ENCODE data around the gene FGB. TPM values are rescaled to one million over a fixed set of nuclear protein-coding genes. Genes with fewer than 3 reads are reported as not detected.

The FGB gene
- total and polyA plus RNA-seq, 2 of the 13 experiments (the other 11 are each of a cell fraction or from before 2014, with no cell fraction given) = 226 to 784 TPM

- no TSS peak for BruUV-seq (replicated peaks)
- Histone ChIP-seq H3K4me3 (replicated peaks in 1 of 3; ENCODE audit: insufficient read depth in 1 of 3, low read depth in 2 of 3, low read length in 3 of 3) (no peak overlapping the region), H4K20me1 (ENCODE audit: insufficient read depth, low read length) (no peaks in the 10 kb centered on the region), H3K27me3 (ENCODE audit: control insufficient read depth in 1 of 2, insufficient read depth in 2 of 2, low read length in 2 of 2) (no peaks in the 10 kb centered on the region), H3K79me2 (ENCODE audit: insufficient read depth, low read length) (no peaks in the 10 kb centered on the region), H3K9ac (ENCODE audit: insufficient read depth, low read depth, low read length) (no peak overlapping the region), H3K27ac (ENCODE audit: extremely low read length, insufficient read depth, low read length) (no peak overlapping the region), H3K36me3 (replicated peaks in 1 of 2; ENCODE audit: control insufficient read depth in 1 of 2, insufficient read depth in 2 of 2, low read length in 2 of 2) (peaks cover 1 to 20% of the 10 kb centered on the region in 2 experiments; a peak in 4 of 5 replicates), H3K9me3 (ENCODE audit: low read length) (no peaks in the 10 kb centered on the region), H3K4me1 (ENCODE audit: insufficient read depth, low read length) (no peaks in the 10 kb centered on the region), H3K4me2 (ENCODE audit: low read depth, low read length) (no peak overlapping the region), H2AFZ (ENCODE audit: low read length) (no peak overlapping the region)
- intact Hi-C loops (cut with micrococcal nuclease; ENCODE audit: unreplicated experiment) = no loop called here
- DNase-seq (ENCODE audit: low spot score) (no peak), FAIRE-seq (no peak), ATAC-seq (no peak)
- WGBS (ENCODE audit: low lambda C conversion rate) = 100% methylated on average over 1 of the region's 1 CpG
- POLR2A ChIA-PET = no interaction called here
- TF ChIP-seq ZFP41 (CRISPR knock-in tag; IDR thresholded peaks at IDR 0.05; ENCODE audit: borderline replicate concordance) (no peak), KDM2A (CRISPR knock-in tag; IDR thresholded peaks at IDR 0.05; ENCODE audit: borderline replicate concordance, low read depth) (no peak), MIER3 (CRISPR knock-in tag; IDR thresholded peaks at IDR 0.05; ENCODE audit: borderline replicate concordance) (no peak), ZNF17 (CRISPR knock-in tag; IDR thresholded peaks at IDR 0.05) (no peak), ZNF775 (CRISPR knock-in tag; IDR thresholded peaks at IDR 0.05; ENCODE audit: borderline replicate concordance) (no peak), ZNF567 (CRISPR knock-in tag; IDR thresholded peaks at IDR 0.05; ENCODE audit: borderline replicate concordance) (no peak)
- CTCF ChIA-PET (ENCODE audit: low intra/inter-chr PET ratio, low total read pairs) = no interaction called here
- in situ Hi-C loops (cut with HindIII; ENCODE audit: extremely low pct_ligation_motif_present, low pct_unique_long_range_greater_than_20kb) = no loop called here
These were observed 28.5 kb upstream of the FGB start for GRCh38 chr4:154534296-154534695.

DNA sequence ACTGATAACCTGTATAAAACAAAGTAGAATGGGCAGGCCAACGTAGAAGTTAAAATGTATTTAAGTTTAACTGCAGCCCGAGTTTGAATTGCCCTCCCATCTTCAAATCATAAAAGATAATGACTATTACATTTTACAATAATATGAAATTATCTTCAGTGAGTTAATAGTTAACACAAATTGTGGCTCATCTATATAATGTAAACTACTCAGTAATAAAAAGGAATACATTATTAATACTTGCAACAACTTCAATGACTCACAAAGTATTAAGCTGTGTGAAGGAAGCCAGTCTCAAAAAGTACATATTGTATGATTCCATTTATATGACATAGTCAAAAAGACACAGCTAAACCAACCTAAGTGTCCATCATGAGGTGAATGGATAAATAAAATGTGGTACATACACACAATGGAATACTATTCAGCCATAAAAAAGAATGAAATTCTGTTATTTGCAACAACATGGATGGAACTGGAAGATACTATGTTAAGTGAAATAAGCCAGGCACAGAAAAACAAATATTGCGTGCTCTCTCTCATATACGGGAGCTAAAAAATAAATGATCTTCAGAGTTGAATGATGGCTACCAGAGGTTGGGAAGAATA is 20.4 kb upstream of the FGB start:
- no peaks in the 10 kb centered on the region for H3K27me3 ChIP-seq (ENCODE audit: control insufficient read depth in 1 of 2, insufficient read depth in 2 of 2, low read length in 2 of 2)
- TF ChIP-seq ZNF230 (CRISPR knock-in tag; IDR thresholded peaks at IDR 0.05) (no peak), AGO2 (optimal IDR thresholded peaks at IDR 0.05; ENCODE audit: low read depth, low read length) (no peak), ARID2 (CRISPR knock-in tag; IDR thresholded peaks at IDR 0.05; ENCODE audit: borderline replicate concordance) (no peak), KDM5B (CRISPR knock-in tag; IDR thresholded peaks at IDR 0.05; ENCODE audit: borderline replicate concordance) (no peak), HNRNPH1 (optimal IDR thresholded peaks at IDR 0.05; ENCODE audit: low read depth, low read length) (no peak), SP5 (CRISPR knock-in tag; IDR thresholded peaks at IDR 0.05; ENCODE audit: borderline replicate concordance, low read depth) (no peak), SAP130 (CRISPR knock-in tag; IDR thresholded peaks at IDR 0.05; ENCODE audit: low read depth) (no peak), NR2C2 (CRISPR knock-in tag; IDR thresholded peaks at IDR 0.05; ENCODE audit: borderline replicate concordance) (no peak), ZBTB25 (CRISPR knock-in tag; IDR thresholded peaks at IDR 0.05) (no peak), TSC22D2 (CRISPR knock-in tag; IDR thresholded peaks at IDR 0.05; ENCODE audit: borderline replicate concordance) (no peak), SOX13 (IDR thresholded peaks at IDR 0.05) (no peak), SOX13 (CRISPR knock-in tag; conservative IDR thresholded peaks at IDR 0.05 in 1 of 2, IDR thresholded peaks at IDR 0.05 in 1 of 2) (no peak), MAF1 (CRISPR knock-in tag; IDR thresholded peaks at IDR 0.05; ENCODE audit: borderline replicate concordance) (no peak)
- in situ Hi-C loops (cut with HindIII; ENCODE audit: extremely low pct_ligation_motif_present, low pct_unique_long_range_greater_than_20kb) = no loop called here
- 97% methylated on average over 4 of the region's 4 CpGs for WGBS (ENCODE audit: low lambda C conversion rate)
- H3K4me2 ChIP-seq (ENCODE audit: low read depth, low read length) = no peak overlapping the region
- BruUV-seq (replicated peaks) = no TSS peak
- ChIA-PET CTCF (ENCODE audit: low intra/inter-chr PET ratio, low total read pairs) (no interaction called here), POLR2A (no interaction called here)
- H3K36me3 ChIP-seq (replicated peaks in 1 of 2; ENCODE audit: control insufficient read depth in 1 of 2, insufficient read depth in 2 of 2, low read length in 2 of 2) = peaks cover 19 to 93% of the 10 kb centered on the region in 2 experiments; a peak in 4 of 5 replicates
- H2AFZ ChIP-seq (ENCODE audit: low read length) = no peak overlapping the region
- H4K20me1 ChIP-seq (ENCODE audit: insufficient read depth, low read length) = no peaks in the 10 kb centered on the region
- H3K9ac ChIP-seq (ENCODE audit: insufficient read depth, low read depth, low read length) = no peak overlapping the region
- no peaks in the 10 kb centered on the region for H3K79me2 ChIP-seq (ENCODE audit: insufficient read depth, low read length)
- no peaks in the 10 kb centered on the region for H3K4me1 ChIP-seq (ENCODE audit: insufficient read depth, low read length)
- no peak for ATAC-seq
- no peaks in the 10 kb centered on the region for H3K9me3 ChIP-seq (ENCODE audit: low read length)
- H3K4me3 ChIP-seq (replicated peaks in 1 of 3; ENCODE audit: insufficient read depth in 1 of 3, low read depth in 2 of 3, low read length in 3 of 3) = no peak overlapping the region
- FAIRE-seq = no peak
- no peak for DNase-seq (ENCODE audit: low spot score)
- no peak overlapping the region for H3K27ac ChIP-seq (ENCODE audit: extremely low read length, insufficient read depth, low read length)
- intact Hi-C loops (cut with micrococcal nuclease; ENCODE audit: unreplicated experiment) = no loop called here
